BLaER1 treated with 17β-estradiol and CSF1 and Interleukin-3, amounts not matched to agents 10 nM and 100 nM (cell line): ENCODE data around the gene CBY2.
A peak's percentile ranks its signal among the peaks of the same experiment; 100 is the strongest.

Source experiments
- H3K27ac ChIP-seq, 11 experiments: shearing (Covaris generic); formaldehyde crosslinking; 2 replicates each; pipeline ENCODE4 v1.8.1; 2022
- H3K27me3 ChIP-seq, 11 experiments: shearing (Covaris generic); formaldehyde crosslinking; 2 replicates each; pipeline ENCODE4 v1.8.1; 2022
- H3K36me3 ChIP-seq, 11 experiments: shearing (Covaris generic); formaldehyde crosslinking; 2 replicates each; pipeline ENCODE4 v1.8.1; 2022
- H3K4me1 ChIP-seq, 10 experiments: shearing (Covaris generic); formaldehyde crosslinking; 2 replicates each; pipeline ENCODE4 v1.8.1; 2022
- H3K4me2 ChIP-seq, 11 experiments: shearing (Covaris generic); formaldehyde crosslinking; 2 replicates each; pipeline ENCODE4 v1.8.1; 2022
- H3K4me3 ChIP-seq, 10 experiments: shearing (Covaris generic); formaldehyde crosslinking; 2 replicates each; pipeline ENCODE4 v1.8.1; 2022
- H3K9ac ChIP-seq, 11 experiments: shearing (Covaris generic); formaldehyde crosslinking; 2 replicates each; pipeline ENCODE4 v1.8.1; 2022
- H3K9me3 ChIP-seq, 11 experiments: shearing (Covaris generic); formaldehyde crosslinking; replicated peaks in 1 of 11; 2 replicates each; pipeline ENCODE4 v1.8.1; 2022
- H4K20me1 ChIP-seq, 11 experiments: shearing (Covaris generic); formaldehyde crosslinking; 2 replicates each; pipeline ENCODE4 v1.8.1; 2022
- Cebpa-rat ChIP-seq, 11 experiments: shearing (Covaris generic); IDR thresholded peaks; 2 replicates each; pipeline ENCODE4 v1.8.1; 2022

CBY2 gene

GRCh38 chr13:45696610-45697226, 5.4 kb upstream of the CBY2 start:
- Histone ChIP-seq H3K9ac (no peak overlapping the region), H3K27ac (no peak overlapping the region), H3K4me2 (peak overlapping the region in 4 of 11 experiments; percentile 10 to 46 (median 20); a peak in 6 of 22 replicates), H3K4me3 (no peak overlapping the region), H3K9me3 (peaks cover 0 to 22% (median 5%) of the 10 kb centered on the region in 11 experiments; a peak in 7 of 22 replicates), H3K36me3 (no peaks in the 10 kb centered on the region), H3K4me1 (peaks cover 0 to 25% (median 2%) of the 10 kb centered on the region in 10 experiments; a peak in 8 of 20 replicates), H3K27me3 (no peaks in the 10 kb centered on the region), H4K20me1 (no peaks in the 10 kb centered on the region)
- no peak for TF ChIP-seq Cebpa-rat (IDR thresholded peaks at IDR 0.05)

- Histone ChIP-seq H3K27ac (no peak overlapping the region), H4K20me1 (no peaks in the 10 kb centered on the region), H3K36me3 (no peaks in the 10 kb centered on the region), H3K4me3 (no peak overlapping the region), H3K4me1 (peaks cover 5 to 17% (median 12%) of the 10 kb centered on the region in 10 experiments; a peak in 18 of 20 replicates), H3K9ac (no peak overlapping the region), H3K4me2 (no peak overlapping the region), H3K9me3 (peaks cover 0 to 2% (median 0%) of the 10 kb centered on the region in 11 experiments; a peak in 3 of 22 replicates), H3K27me3 (no peaks in the 10 kb centered on the region)
- TF ChIP-seq Cebpa-rat (IDR thresholded peaks at IDR 0.05), result no peak
These were observed 884 bp upstream of the CBY2 start for GRCh38 chr13:45700971-45701900.

- TF ChIP-seq Cebpa-rat (IDR thresholded peaks at IDR 0.05), result peak in 5 of 11 experiments; percentile 12 to 62 (median 35); a peak in 2 of 22 replicates
- H3K9ac ChIP-seq, result no peak overlapping the region
- no peak overlapping the region for H3K4me3 ChIP-seq
- H3K36me3 ChIP-seq, result no peaks in the 10 kb centered on the region
- H3K4me2 ChIP-seq, result no peak overlapping the region
- H4K20me1 ChIP-seq, result no peaks in the 10 kb centered on the region
- H3K4me1 ChIP-seq, result peaks cover 0 to 18% (median 9%) of the 10 kb centered on the region in 10 experiments; a peak in 15 of 20 replicates
- H3K27ac ChIP-seq, result no peak overlapping the region
- no peaks in the 10 kb centered on the region for H3K27me3 ChIP-seq
- no peaks in the 10 kb centered on the region for H3K9me3 ChIP-seq
These were observed 810 bp downstream of the CBY2 start for GRCh38 chr13:45702869-45703391.

- H3K4me2 ChIP-seq, result peak overlapping the region in 3 of 11 experiments; percentile 3 to 13 (median 7); a peak in 2 of 22 replicates
- H3K27me3 ChIP-seq, result no peaks in the 10 kb centered on the region
- no peak overlapping the region for H3K27ac ChIP-seq
- peaks cover 0 to 18% (median 9%) of the 10 kb centered on the region in 10 experiments; a peak in 15 of 20 replicates for H3K4me1 ChIP-seq
- H3K9me3 ChIP-seq, result no peaks in the 10 kb centered on the region
- no peak for TF ChIP-seq Cebpa-rat (IDR thresholded peaks at IDR 0.05)
- no peaks in the 10 kb centered on the region for H4K20me1 ChIP-seq
- H3K36me3 ChIP-seq, result no peaks in the 10 kb centered on the region
- H3K9ac ChIP-seq, result no peak overlapping the region
- H3K4me3 ChIP-seq, result no peak overlapping the region
These were observed 2.2 kb downstream of the CBY2 start for GRCh38 chr13:45704211-45704739.

- Histone ChIP-seq H3K4me3 (no peak overlapping the region), H3K27ac (no peak overlapping the region), H3K36me3 (no peaks in the 10 kb centered on the region), H3K9me3 (no peaks in the 10 kb centered on the region), H3K9ac (no peak overlapping the region), H3K27me3 (no peaks in the 10 kb centered on the region), H3K4me2 (peak overlapping the region in 3 of 11 experiments; percentile 7 to 13 (median 10); a peak in 1 of 22 replicates), H3K4me1 (peaks cover 0 to 18% (median 9%) of the 10 kb centered on the region in 10 experiments; a peak in 15 of 20 replicates), H4K20me1 (no peaks in the 10 kb centered on the region)
- TF ChIP-seq Cebpa-rat (IDR thresholded peaks at IDR 0.05), result no peak
These were observed 3.0 kb downstream of the CBY2 start for GRCh38 chr13:45704854-45705695.

GRCh38 chr13:45705918-45706317, 3.8 kb downstream of the CBY2 start:
- Histone ChIP-seq H3K9ac (no peak overlapping the region), H3K36me3 (no peaks in the 10 kb centered on the region), H3K4me1 (peaks cover 0 to 18% (median 9%) of the 10 kb centered on the region in 10 experiments; a peak in 15 of 20 replicates), H3K27ac (no peak overlapping the region), H3K4me2 (peak overlapping the region; percentile 14 to 56 (median 28); a peak in 17 of 22 replicates), H3K9me3 (no peaks in the 10 kb centered on the region), H3K4me3 (no peak overlapping the region), H4K20me1 (no peaks in the 10 kb centered on the region), H3K27me3 (no peaks in the 10 kb centered on the region)
- TF ChIP-seq Cebpa-rat (IDR thresholded peaks at IDR 0.05), result no peak

- no peak overlapping the region for H3K4me3 ChIP-seq
- H3K9me3 ChIP-seq, result peaks cover under 1 to 8% (median 3%) of the 10 kb centered on the region in 11 experiments; a peak in 16 of 22 replicates
- no peaks in the 10 kb centered on the region for H4K20me1 ChIP-seq
- no peak overlapping the region for H3K4me2 ChIP-seq
- H3K9ac ChIP-seq, result no peak overlapping the region
- H3K4me1 ChIP-seq, result peaks cover 0 to 18% (median 9%) of the 10 kb centered on the region in 10 experiments; a peak in 15 of 20 replicates
- TF ChIP-seq Cebpa-rat (IDR thresholded peaks at IDR 0.05), result no peak
- H3K36me3 ChIP-seq, result no peaks in the 10 kb centered on the region
- no peak overlapping the region for H3K27ac ChIP-seq
- H3K27me3 ChIP-seq, result no peaks in the 10 kb centered on the region
These were observed 5.5 kb downstream of the CBY2 start for GRCh38 chr13:45707516-45708100.

GRCh38 chr13:45711951-45712350, 9.8 kb downstream of the CBY2 start:
- H3K9ac ChIP-seq, result no peak overlapping the region
- H3K4me1 ChIP-seq, result peaks cover 0 to 26% (median 19%) of the 10 kb centered on the region in 10 experiments; a peak in 16 of 20 replicates
- H3K9me3 ChIP-seq, result peaks cover 17 to 26% (median 20%) of the 10 kb centered on the region in 11 experiments
- H3K36me3 ChIP-seq, result no peaks in the 10 kb centered on the region; a peak in 1 of 22 replicates
- TF ChIP-seq Cebpa-rat (IDR thresholded peaks at IDR 0.05), result no peak
- H3K4me2 ChIP-seq, result no peak overlapping the region
- H4K20me1 ChIP-seq, result no peaks in the 10 kb centered on the region
- H3K27ac ChIP-seq, result no peak overlapping the region
- no peaks in the 10 kb centered on the region for H3K27me3 ChIP-seq
- no peak overlapping the region for H3K4me3 ChIP-seq
